ENCODE data around the gene ERBB3. TPM values are rescaled to one million over a fixed set of nuclear protein-coding genes. Genes with fewer than 3 reads are reported as not detected.

The ERBB3 gene
- total RNA-seq, 2 experiments from 2014 or later, result not detected

DNA sequence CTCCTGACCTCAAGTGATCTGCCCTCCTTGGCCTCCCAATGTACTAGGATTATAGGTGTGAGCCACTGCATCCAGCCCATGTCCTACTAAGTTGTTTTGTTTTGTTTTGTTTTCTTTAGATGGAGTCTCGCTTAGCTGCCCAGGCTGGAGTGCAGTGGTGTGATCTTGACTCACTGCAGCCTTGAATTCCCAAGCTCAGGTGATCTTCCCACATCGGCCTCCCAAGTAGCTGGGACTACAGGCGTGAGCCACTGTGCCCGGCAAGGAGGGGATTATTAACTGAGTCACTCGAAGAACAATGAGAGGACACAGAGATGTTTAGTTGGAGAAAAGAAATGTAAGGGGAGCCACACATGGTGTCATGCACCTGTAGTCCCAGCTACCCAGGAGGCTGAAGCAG, 18.0 kb upstream of the ERBB3 start:
- Histone ChIP-seq H3K36me3 (ENCODE audit: insufficient read depth, low read length) (no peaks in the 10 kb centered on the region), H2AFZ (ENCODE audit: low read length) (no peak overlapping the region), H3K4me2 (ENCODE audit: low read length) (no peak overlapping the region), H3K9me2 (ENCODE audit: insufficient read depth, low read length) (no peaks in the 10 kb centered on the region), H3K4me1 (ENCODE audit: insufficient read depth, low read length, poor library complexity, severe bottlenecking) (no peaks in the 10 kb centered on the region), H3K4me3 (ENCODE audit: low read depth, low read length, poor library complexity, severe bottlenecking) (no peak overlapping the region), H3K9me3 (ENCODE audit: low read length) (no peaks in the 10 kb centered on the region), H4K20me1 (ENCODE audit: insufficient read depth, low read length) (no peaks in the 10 kb centered on the region), H3K27ac (ENCODE audit: low read depth, low read length, poor library complexity, severe bottlenecking) (no peak overlapping the region), H3K79me2 (ENCODE audit: insufficient read depth, low read depth, low read length) (no peaks in the 10 kb centered on the region)
- intact Hi-C loops (cut with micrococcal nuclease; ENCODE audit: unreplicated experiment), result loop anchor here (5.0 kb wide), 1 partner anchor 35 kb away; no protein-coding TSS in a partner anchor
- BruUV-seq (replicated peaks), result no TSS peak
- ChIA-PET CTCF (ENCODE audit: unreplicated experiment) (no interaction called here), POLR2A (interaction anchor here (0.6 to 1.3 kb wide), 3 partner anchors 17 to 358 kb away, joined by 3 to 4 read pairs (median 4); no protein-coding TSS in a partner anchor)
- no peak for DNase-seq (ENCODE audit: low spot score)
- TF ChIP-seq, protein P1, sequence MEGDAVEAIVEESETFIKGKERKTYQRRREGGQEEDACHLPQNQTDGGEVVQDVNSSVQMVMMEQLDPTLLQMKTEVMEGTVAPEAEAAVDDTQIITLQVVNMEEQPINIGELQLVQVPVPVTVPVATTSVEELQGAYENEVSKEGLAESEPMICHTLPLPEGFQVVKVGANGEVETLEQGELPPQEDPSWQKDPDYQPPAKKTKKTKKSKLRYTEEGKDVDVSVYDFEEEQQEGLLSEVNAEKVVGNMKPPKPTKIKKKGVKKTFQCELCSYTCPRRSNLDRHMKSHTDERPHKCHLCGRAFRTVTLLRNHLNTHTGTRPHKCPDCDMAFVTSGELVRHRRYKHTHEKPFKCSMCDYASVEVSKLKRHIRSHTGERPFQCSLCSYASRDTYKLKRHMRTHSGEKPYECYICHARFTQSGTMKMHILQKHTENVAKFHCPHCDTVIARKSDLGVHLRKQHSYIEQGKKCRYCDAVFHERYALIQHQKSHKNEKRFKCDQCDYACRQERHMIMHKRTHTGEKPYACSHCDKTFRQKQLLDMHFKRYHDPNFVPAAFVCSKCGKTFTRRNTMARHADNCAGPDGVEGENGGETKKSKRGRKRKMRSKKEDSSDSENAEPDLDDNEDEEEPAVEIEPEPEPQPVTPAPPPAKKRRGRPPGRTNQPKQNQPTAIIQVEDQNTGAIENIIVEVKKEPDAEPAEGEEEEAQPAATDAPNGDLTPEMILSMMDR (conservative IDR thresholded peaks at IDR 0.05; ENCODE audit: low read length), result no peak
- TF ChIP-seq EZH2phosphoT487 (IDR thresholded peaks at IDR 0.05; ENCODE audit: borderline replicate concordance, low read depth, low read length), result no peak

GRCh38 chr12:56062996-56063395, 17.0 kb upstream of the ERBB3 start:
- POLR2A ChIA-PET, result no interaction called here
- CTCF ChIA-PET (ENCODE audit: unreplicated experiment), result no interaction called here

GRCh38 chr12:56071648-56072047, 8.3 kb upstream of the ERBB3 start:
- Histone ChIP-seq H2AFZ (ENCODE audit: low read length) (no peak overlapping the region), H3K9me3 (ENCODE audit: low read length) (no peaks in the 10 kb centered on the region), H3K79me2 (ENCODE audit: insufficient read depth, low read depth, low read length) (no peaks in the 10 kb centered on the region), H3K4me2 (ENCODE audit: low read length) (no peak overlapping the region), H3K36me3 (ENCODE audit: insufficient read depth, low read length) (no peaks in the 10 kb centered on the region), H3K9me2 (ENCODE audit: insufficient read depth, low read length) (no peaks in the 10 kb centered on the region), H3K4me3 (ENCODE audit: low read depth, low read length, poor library complexity, severe bottlenecking) (no peak overlapping the region), H4K20me1 (ENCODE audit: insufficient read depth, low read length) (no peaks in the 10 kb centered on the region), H3K27ac (ENCODE audit: low read depth, low read length, poor library complexity, severe bottlenecking) (no peak overlapping the region), H3K4me1 (ENCODE audit: insufficient read depth, low read length, poor library complexity, severe bottlenecking) (no peaks in the 10 kb centered on the region)
- intact Hi-C loops (cut with micrococcal nuclease; ENCODE audit: unreplicated experiment), result no loop called here
- no TSS peak for BruUV-seq (replicated peaks)
- ChIA-PET POLR2A (interaction anchor here (0.5 to 0.6 kb wide), 2 partner anchors 13 to 240 kb away, joined by 4 to 5 read pairs; no protein-coding TSS in a partner anchor), CTCF (ENCODE audit: unreplicated experiment) (no interaction called here)
- DNase-seq (ENCODE audit: low spot score), result no peak
- TF ChIP-seq EZH2phosphoT487 (IDR thresholded peaks at IDR 0.05; ENCODE audit: borderline replicate concordance, low read depth, low read length), result no peak
- TF ChIP-seq, protein P1 (conservative IDR thresholded peaks at IDR 0.05; ENCODE audit: low read length), result no peak

More at GRCh38 chr12:56062996-56063395, 17.0 kb upstream of the ERBB3 start:
- no peaks in the 10 kb centered on the region for H3K9me2 ChIP-seq (ENCODE audit: insufficient read depth, low read length)
- no TSS peak for BruUV-seq (replicated peaks)
- H3K4me2 ChIP-seq (ENCODE audit: low read length), result no peak overlapping the region
- H2AFZ ChIP-seq (ENCODE audit: low read length), result no peak overlapping the region
- no peaks in the 10 kb centered on the region for H3K9me3 ChIP-seq (ENCODE audit: low read length)
- no peak for DNase-seq (ENCODE audit: low spot score)
- no peaks in the 10 kb centered on the region for H3K36me3 ChIP-seq (ENCODE audit: insufficient read depth, low read length)
- no peaks in the 10 kb centered on the region for H3K4me1 ChIP-seq (ENCODE audit: insufficient read depth, low read length, poor library complexity, severe bottlenecking)
- intact Hi-C loops (cut with micrococcal nuclease; ENCODE audit: unreplicated experiment), result loop anchor here (5.0 kb wide), 1 partner anchor 34 kb away; no protein-coding TSS in a partner anchor
- TF ChIP-seq EZH2phosphoT487 (IDR thresholded peaks at IDR 0.05; ENCODE audit: borderline replicate concordance, low read depth, low read length), result no peak
- TF ChIP-seq, protein P1 (conservative IDR thresholded peaks at IDR 0.05; ENCODE audit: low read length), result no peak
- no peak overlapping the region for H3K27ac ChIP-seq (ENCODE audit: low read depth, low read length, poor library complexity, severe bottlenecking)
- H3K79me2 ChIP-seq (ENCODE audit: insufficient read depth, low read depth, low read length), result no peaks in the 10 kb centered on the region
- H3K4me3 ChIP-seq (ENCODE audit: low read depth, low read length, poor library complexity, severe bottlenecking), result no peak overlapping the region
- H4K20me1 ChIP-seq (ENCODE audit: insufficient read depth, low read length), result no peaks in the 10 kb centered on the region
